Mucosa of gallbladder (tissue), 1 donor: Measurements from ENCODE around the gene SLC5A11. TPM values are rescaled to one million over a fixed set of nuclear protein-coding genes. Genes with fewer than 3 reads are reported as not detected.

Source experiments
- total RNA-seq: library from RNA; stranded (reverse); gene quantifications from one replicate; pipeline ENCODE4 v1.2.1, GENCODE V29; 2021
- donor health status: DM: no; HTN: no; CAD: no.

Gene SLC5A11
- total RNA-seq, 1 donor from 2014 or later: 2.5 TPM

Other genes starting within 250 kb of the SLC5A11 start
- gene TNRC6A, start 116.3 kb upstream of the SLC5A11 start, total RNA-seq: 46.1 TPM
- gene ARHGAP17, start 169.4 kb downstream of the SLC5A11 start, total RNA-seq: 72.9 TPM